ENCODE data around the gene KRT38.
"Not testable (repeated sequence)": the region's sequence is repeated elsewhere in the genome, so short reads cannot be mapped to it uniquely, and the experiment has no call there.

Gene KRT38

DNA sequence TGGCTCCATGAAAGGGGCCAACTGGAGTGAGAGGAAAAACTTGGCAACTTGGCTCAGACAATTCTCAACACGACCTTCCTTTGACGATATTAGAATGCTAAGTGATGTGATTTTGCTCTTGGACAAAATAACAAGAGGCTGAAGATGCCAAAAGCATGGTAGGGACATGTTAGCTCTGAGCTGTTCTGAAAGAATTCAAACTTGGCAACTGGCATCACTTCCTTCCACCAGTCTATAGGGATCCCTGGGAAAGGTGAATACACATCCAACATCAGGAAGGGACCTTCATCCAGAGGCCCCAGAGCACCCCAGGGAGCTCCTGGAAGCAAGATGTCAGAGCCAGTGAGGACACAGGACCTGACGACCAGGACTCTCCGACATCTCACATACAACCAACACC, 20.6 kb downstream of the KRT38 start:
- no peak for DNase-seq

DNA sequence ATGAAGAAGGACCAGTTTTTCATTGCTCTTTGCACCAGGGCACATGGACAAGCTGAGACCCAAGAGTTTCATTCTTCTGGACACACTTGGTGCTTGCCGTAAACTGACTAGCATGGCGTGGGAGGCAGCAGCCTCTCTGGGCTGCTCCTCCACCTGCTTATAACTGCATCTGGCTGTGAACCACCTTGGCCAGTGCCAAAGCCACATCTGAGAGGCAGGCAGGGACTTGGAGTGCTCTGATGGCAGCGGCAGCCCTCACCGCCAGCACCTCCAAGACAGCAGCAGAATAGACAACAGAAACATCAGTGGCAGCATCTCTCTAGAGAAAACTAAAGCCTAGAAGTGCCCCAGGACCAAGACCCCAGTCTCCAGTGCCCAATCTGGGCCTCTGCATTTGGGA, 21.1 kb downstream of the KRT38 start:
- no peak for DNase-seq

- DNase-seq, result peak; percentile 31
Measured at GRCh38 chr17:41418116-41418860, 22.5 kb downstream of the KRT38 start.

DNA sequence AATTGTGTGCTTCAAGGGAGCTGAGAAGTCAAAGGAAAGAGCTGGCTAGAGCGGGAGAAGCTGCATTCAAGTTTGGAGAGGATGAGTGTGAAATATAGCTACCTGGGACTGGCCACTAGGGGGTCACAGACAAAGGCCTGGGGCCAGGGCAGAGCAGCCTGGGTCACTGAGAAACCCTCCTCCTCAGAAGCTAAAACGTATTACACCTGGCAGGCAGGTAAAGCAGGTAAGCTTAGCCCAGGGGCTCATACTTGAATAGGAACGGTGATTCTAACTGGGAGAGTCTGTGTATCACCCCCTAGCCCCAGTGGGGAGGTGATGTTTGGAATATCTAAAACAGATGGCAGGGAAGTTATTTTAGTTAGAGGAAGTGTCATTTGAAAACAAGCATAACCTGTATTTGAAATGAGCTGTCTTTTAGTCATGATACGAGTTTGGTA, 23.2 kb downstream of the KRT38 start:
- peak; percentile 69 for DNase-seq

DNA sequence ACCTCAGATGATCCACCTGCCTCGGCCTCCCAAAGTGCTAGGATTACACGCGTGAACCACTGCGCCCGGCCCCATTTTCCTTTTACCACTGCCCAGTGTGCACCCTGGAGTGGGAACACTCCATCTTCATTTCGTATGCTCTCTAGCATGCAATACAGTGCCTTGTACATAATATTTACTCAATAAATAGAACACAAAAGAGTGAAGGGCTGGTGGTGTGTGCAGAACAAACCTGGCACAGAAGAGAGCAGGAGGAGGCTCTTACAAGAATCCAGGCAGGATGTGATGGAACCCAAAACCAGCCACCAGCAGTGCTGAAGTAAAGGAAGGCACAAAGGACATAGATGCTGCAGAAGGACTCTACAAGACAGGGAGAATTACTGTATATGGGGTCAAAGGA, 23.7 kb downstream of the KRT38 start:
- no peak for DNase-seq

DNA sequence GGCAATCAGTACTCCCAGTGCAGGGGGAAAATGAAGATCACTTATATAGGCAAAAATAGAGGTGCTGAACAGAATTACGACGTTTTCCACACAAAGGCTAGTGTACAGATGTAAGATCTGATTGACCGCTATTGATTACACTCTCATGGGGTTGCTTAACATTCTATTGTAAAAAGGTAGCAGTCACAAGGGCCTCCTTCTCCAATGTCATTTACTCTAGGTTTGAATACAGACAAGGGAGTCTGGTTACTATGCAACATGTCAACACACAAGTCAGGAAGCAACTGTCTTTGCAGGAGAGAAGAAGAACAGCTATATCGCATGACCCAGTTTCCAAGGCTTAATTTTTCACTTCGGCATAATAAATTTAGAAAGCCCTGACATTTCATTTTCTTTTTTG, 24.3 kb downstream of the KRT38 start:
- no peak for DNase-seq

DNA sequence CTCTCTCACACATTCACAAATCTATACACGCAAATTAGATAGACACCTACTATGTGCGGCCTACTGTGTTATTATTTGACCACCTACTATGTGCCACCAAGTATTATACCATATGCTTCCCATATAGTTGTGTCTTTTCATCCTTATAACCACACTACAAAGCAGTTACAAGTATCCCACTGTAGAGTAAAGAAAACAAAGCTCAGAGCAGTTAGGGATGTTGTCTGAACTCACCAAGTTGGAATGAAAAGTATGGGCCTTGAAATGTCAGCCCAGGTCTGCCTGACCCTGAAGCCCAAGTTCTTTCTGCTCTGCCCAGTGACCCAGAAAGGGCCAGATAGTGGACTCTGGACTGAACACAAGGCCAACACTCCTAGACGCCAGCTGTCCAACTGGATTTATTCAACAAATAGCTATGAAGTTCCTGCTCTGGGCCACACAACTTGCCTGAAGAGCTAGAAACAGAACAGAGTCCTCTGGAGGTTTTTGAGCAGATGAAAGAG, 24.9 kb downstream of the KRT38 start:
- no peak for DNase-seq

GRCh38 chr17:41415411-41415810, 25.4 kb downstream of the KRT38 start:
- no peak for DNase-seq

DNA sequence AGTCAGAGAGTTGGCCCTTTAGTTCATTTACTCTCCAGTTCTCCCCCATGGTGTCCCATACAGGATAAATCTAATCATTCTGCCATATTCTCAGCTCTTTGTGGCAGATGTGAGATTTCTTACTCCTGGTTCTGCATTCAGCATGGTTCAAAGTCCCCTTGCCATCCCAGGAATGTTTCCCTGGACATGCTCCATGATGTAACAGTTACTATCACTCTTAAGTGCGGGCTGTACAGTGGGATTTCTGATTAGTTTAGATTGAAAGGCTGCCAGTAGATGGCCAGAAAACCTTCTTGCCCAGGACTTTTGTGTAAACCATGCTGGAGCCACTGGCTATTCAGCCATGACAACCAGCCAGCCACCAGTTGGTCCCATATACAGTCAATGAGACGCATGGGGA, 26.8 kb downstream of the KRT38 start:
- no peak for DNase-seq

DNA sequence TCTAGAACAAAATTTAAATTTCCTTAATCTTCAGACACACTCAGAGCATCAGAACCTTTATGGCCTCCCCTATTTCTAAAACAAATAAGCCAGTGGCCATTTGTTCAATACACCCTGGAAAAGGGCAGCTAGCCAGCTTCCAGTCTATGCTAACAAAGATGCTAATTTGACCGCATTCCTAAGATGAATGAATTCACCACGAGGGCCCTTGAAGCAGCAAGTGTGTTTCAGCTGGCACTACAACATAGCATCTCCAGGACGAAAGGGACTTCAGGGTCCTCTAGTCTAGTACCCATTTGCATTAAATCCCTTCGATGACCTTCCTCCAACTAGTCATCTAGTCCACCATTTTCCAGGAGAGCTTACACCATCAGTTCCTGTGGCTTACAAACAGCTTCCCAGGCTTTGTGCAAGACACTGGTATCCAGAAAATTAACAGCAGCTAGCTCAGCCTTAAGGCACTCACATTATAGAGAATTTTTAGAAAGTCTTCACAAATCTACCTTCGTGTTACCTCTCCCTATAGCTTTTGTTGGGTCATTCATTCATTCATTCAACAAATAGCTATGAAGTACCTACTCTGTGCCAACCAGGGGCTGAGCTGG, 27.3 kb downstream of the KRT38 start:
- DNase-seq, result no peak

GRCh38 chr17:41411072-41411840, 29.5 kb downstream of the KRT38 start:
- DNase-seq, result no peak

GRCh38 chr17:41407226-41407625, 33.6 kb downstream of the KRT38 start:
- DNase-seq, result no peak

GRCh38 chr17:41406205-41406604, 34.6 kb downstream of the KRT38 start:
- no peak for DNase-seq

GRCh38 chr17:41404024-41404671, 36.6 kb downstream of the KRT38 start:
- DNase-seq, result peak; percentile 49

GRCh38 chr17:41403404-41404023, 37.3 kb downstream of the KRT38 start:
- no peak for DNase-seq

DNA sequence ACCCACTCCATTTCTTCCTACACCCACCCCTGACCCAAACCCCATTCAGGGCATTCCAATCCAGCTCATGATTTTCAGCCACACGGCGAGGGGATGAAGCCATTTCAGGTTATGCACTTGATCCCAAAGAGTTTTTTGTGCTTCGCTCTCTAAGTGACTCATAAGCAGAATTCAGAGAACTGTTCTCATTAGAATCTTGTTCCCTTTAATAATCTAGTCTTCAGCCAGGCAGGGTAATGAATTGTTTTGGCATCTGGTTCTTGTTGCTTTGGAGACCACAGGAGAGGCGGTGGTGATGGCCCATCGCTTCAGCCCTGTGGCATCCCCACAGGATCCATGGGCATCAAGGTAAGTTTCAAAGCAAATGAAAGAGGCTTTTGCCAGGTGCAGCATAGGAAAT, 38.6 kb downstream of the KRT38 start:
- no peak for DNase-seq

GRCh38 chr17:41396996-41397660, 43.7 kb downstream of the KRT38 start, which contains the start of gene KRT31:
KRT31 (minus strand) TSS chr17:41397608; CDS start chr17:41397539, 69 bp downstream.
- DNase-seq, result no peak

DNA sequence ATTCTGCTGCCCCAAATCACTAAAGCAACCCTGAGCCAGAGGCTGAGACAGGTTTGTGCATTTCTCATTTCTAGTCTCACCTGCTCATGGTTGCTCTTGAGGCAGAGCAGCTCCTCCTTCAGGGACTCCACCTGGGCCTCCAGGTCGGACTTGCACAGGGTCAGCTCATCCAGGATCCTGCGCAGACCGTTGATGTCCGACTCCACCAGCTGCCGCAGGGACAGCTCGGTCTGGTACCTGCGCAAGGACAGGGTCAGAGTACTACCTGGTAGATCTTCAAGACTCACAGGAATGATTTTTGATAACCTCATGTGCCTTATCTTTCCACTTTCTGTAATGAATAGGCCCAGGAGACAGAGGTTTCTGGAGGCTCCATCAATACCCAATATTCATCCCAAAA, 44.4 kb downstream of the KRT38 start:
- no peak for DNase-seq

DNA sequence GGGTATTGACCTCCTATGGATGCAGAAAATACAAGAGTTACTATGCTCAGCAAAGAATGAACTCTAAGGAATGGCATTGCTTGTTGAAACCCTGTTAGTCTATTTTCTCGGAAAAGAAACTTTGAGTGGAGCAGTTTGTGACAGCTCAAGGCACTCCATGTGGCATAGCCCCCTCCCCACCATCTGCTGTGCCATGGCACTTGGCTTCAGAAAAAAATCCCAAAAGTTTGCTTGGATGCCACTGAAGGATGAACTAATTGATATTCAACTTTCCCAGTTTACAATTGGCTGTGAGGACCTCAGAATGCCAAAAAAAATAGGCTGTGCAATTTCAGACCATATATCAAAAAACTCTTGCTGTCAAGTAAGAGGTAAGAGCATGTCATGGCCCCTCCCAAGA, 45.2 kb downstream of the KRT38 start:
- no peak for DNase-seq

GRCh38 chr17:41395044-41395443, 45.7 kb downstream of the KRT38 start:
- not testable (repeated sequence) for DNase-seq

DNA sequence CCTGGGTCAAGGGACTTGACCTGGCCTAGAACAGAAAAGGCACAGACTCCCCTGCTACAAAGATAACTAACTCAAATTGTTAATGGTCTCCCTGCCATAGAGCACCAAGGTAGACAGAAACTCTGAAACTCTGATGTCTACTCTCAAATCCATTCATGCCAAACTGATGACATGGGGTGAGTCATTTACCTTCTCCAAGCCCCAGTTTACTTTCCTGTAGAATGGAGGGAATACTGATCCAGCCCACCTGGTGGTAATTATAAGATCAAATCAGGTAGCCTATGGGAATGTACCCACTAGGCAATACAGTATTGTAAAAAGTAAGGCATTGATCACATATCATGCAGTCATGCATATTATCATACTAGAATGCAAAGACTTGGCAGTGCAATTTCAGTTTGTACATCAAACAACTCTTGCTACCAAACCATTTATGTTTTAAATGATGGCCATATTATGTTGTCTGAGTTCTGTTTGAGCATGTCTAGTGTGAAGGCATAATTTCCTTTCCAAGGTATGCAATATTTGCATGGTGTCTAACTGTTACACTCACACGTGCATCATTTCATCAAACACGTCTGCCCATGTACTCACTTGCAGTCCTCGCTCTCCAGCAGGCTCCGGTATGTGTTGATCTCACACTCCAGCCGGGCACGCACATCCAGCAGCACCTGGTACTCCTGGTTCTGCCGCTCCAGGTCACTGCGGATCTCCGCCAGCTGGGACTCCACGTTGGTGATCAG, 46.4 kb downstream of the KRT38 start:
- DNase-seq, result no peak
